ENCODE data around the gene NBR1.
"Not testable (repeated sequence)": the region's sequence is repeated elsewhere in the genome, so short reads cannot be mapped to it uniquely, and the experiment has no call there.

DNA sequence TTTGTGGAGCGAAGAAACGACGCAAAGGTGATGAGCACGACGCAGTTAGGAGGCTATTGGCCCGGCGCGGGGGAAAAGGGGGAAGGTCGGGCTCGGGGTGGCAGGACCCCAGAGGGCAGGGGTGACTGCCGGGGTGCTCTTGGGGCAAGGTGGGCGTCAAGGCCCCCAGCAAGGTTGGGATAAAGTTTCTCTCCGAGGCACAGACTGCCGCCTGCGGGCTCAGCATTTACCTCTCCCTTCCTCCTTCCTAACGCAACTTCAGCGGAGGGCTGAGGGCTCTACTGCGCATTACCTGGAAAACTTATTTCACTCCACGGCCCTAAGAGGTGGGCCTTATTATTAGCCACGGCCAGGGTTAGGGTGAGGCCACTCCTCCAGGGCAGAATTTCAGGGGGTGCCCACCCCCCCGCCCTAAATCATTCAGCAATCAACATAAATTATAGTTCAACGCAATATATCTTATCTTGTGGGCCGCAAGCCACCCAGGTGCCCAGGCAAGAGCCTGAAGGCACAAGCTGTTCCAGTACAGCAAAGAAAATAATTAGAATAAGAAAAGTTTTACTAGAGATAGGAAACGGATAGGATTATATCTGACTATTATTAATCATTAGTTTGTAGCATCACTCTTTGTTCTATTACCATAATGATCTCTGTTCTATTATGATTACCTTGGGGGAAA lies 61.1 kb downstream of the NBR1 start:
- TF ChIP-seq, protein P1, sequence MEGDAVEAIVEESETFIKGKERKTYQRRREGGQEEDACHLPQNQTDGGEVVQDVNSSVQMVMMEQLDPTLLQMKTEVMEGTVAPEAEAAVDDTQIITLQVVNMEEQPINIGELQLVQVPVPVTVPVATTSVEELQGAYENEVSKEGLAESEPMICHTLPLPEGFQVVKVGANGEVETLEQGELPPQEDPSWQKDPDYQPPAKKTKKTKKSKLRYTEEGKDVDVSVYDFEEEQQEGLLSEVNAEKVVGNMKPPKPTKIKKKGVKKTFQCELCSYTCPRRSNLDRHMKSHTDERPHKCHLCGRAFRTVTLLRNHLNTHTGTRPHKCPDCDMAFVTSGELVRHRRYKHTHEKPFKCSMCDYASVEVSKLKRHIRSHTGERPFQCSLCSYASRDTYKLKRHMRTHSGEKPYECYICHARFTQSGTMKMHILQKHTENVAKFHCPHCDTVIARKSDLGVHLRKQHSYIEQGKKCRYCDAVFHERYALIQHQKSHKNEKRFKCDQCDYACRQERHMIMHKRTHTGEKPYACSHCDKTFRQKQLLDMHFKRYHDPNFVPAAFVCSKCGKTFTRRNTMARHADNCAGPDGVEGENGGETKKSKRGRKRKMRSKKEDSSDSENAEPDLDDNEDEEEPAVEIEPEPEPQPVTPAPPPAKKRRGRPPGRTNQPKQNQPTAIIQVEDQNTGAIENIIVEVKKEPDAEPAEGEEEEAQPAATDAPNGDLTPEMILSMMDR (IDR thresholded peaks at IDR 0.05; ENCODE audit: insufficient read depth, low read length) = not testable (repeated sequence)
- TF ChIP-seq POLR2AphosphoS5 (IDR thresholded peaks at IDR 0.05; ENCODE audit: low read depth); GABPA (IDR thresholded peaks at IDR 0.05; ENCODE audit: low read depth); SPI1 (IDR thresholded peaks at IDR 0.05; ENCODE audit: borderline replicate concordance, low read depth): not testable (repeated sequence)
- TF ChIP-seq, protein P2, sequence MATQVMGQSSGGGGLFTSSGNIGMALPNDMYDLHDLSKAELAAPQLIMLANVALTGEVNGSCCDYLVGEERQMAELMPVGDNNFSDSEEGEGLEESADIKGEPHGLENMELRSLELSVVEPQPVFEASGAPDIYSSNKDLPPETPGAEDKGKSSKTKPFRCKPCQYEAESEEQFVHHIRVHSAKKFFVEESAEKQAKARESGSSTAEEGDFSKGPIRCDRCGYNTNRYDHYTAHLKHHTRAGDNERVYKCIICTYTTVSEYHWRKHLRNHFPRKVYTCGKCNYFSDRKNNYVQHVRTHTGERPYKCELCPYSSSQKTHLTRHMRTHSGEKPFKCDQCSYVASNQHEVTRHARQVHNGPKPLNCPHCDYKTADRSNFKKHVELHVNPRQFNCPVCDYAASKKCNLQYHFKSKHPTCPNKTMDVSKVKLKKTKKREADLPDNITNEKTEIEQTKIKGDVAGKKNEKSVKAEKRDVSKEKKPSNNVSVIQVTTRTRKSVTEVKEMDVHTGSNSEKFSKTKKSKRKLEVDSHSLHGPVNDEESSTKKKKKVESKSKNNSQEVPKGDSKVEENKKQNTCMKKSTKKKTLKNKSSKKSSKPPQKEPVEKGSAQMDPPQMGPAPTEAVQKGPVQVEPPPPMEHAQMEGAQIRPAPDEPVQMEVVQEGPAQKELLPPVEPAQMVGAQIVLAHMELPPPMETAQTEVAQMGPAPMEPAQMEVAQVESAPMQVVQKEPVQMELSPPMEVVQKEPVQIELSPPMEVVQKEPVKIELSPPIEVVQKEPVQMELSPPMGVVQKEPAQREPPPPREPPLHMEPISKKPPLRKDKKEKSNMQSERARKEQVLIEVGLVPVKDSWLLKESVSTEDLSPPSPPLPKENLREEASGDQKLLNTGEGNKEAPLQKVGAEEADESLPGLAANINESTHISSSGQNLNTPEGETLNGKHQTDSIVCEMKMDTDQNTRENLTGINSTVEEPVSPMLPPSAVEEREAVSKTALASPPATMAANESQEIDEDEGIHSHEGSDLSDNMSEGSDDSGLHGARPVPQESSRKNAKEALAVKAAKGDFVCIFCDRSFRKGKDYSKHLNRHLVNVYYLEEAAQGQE (IDR thresholded peaks at IDR 0.05; ENCODE audit: insufficient replicate concordance, low read depth) = not testable (repeated sequence)

Data from HL-60 (cell line).